Endothelial cell of umbilical vein (primary cell): Measurements from ENCODE around the gene PRR14. TPM values are rescaled to one million over a fixed set of nuclear protein-coding genes. Genes with fewer than 3 reads are reported as not detected.

Experiments
- BruUV-seq: library from RNA; stranded (reverse); fragments of 400-500 nt; replicated peaks from 2 replicates; lab custom pipeline; 2021; lab: Mats Ljungman, UMichigan
- CTCF ChIA-PET: fragments of 300-600, 350-600 bp; sonication (Branson Sonifier 250); formaldehyde crosslinking; loops from one replicate; lab custom pipeline; 2021; ENCODE audit warnings: antibody characterized with exemption, inconsistent platforms; lab: Charles Lee
- POLR2A ChIA-PET: fragments of 300-600, 350-600 bp; sonication (Branson Sonifier 250); formaldehyde crosslinking; loops from one replicate; lab custom pipeline; 2021; ENCODE audit warnings: antibody characterized with exemption, inconsistent platforms; lab: Charles Lee
- DNase-seq: peaks from one replicate; pipeline ENCODE4 v3.0.0-alpha.2; 2011; ENCODE audit warnings: low read depth, low spot score
- FAIRE-seq: peaks from 2 replicates; lab custom pipeline; 2011; peaks lifted over from hg19 to GRCh38; lab: Jason Lieb, UNC
- H2AFZ ChIP-seq: 2 replicates; pipeline ENCODE4 v1.6.0; 2012; ENCODE audit warnings: low read depth, low read length, control low read depth, inconsistent platforms
- H3K27ac ChIP-seq: 2 replicates; pipeline ENCODE4 v1.5.1; 2011; ENCODE audit warnings: low read depth, mild to moderate bottlenecking, control low read depth, low read length, moderate library complexity; ENCODE audit not compliant: insufficient read depth
- H3K27me3 ChIP-seq, 2 experiments: 2 replicates each; pipeline versions ENCODE4 v1.6.0 to v1.6.1; 2011; ENCODE audit warnings: low read length in 2 of 2, mixed read lengths in 1 of 2; ENCODE audit not compliant: control insufficient read depth in 2 of 2, insufficient read depth in 2 of 2
- H3K36me3 ChIP-seq, 2 experiments: 2 replicates in 1 of 2; 3 replicates in 1 of 2; pipeline ENCODE4 v1.5.1; 2011; ENCODE audit warnings: low read length in 2 of 2, mild to moderate bottlenecking in 1 of 2, moderate library complexity in 1 of 2; ENCODE audit not compliant: control insufficient read depth in 2 of 2, insufficient read depth in 2 of 2; ENCODE audit errors: extremely low read depth in 1 of 2
- H3K4me1 ChIP-seq: 3 replicates; pipeline ENCODE4 v1.5.1; 2011; ENCODE audit warnings: mild to moderate bottlenecking, low read length; ENCODE audit not compliant: control insufficient read depth, insufficient read depth; ENCODE audit errors: extremely low read depth
- H3K4me2 ChIP-seq: 2 replicates; pipeline ENCODE4 v1.6.1; 2011; ENCODE audit warnings: low read length, control low read depth, mixed read lengths; ENCODE audit not compliant: insufficient read depth
- H3K4me3 ChIP-seq, 3 experiments: fragments of 200-600 bp in 1 of 3; sonication (generic), shearing (Covaris generic) in 1 of 3; replicated peaks in 1 of 3; 2 replicates each; pipeline ENCODE4 v1.5.1; 2011 to 2016; ENCODE audit warnings: control low read depth in 3 of 3, low read length in 3 of 3, mild to moderate bottlenecking in 2 of 3, inconsistent platforms in 1 of 3, low read depth in 1 of 3, moderate library complexity in 1 of 3; ENCODE audit not compliant: insufficient read depth in 1 of 3
- H3K79me2 ChIP-seq: 2 replicates; pipeline ENCODE4 v1.6.0; 2012; ENCODE audit warnings: low read length, inconsistent platforms; ENCODE audit not compliant: control insufficient read depth, insufficient read depth
- H3K9ac ChIP-seq: replicated peaks from 2 replicates; pipeline ENCODE3; 2011; ENCODE audit warnings: low read length, control low read depth; ENCODE audit not compliant: insufficient read depth; ENCODE audit errors: extremely low read depth
- H3K9me1 ChIP-seq: replicated peaks from 3 replicates; pipeline ENCODE4 v1.6.0; 2011; ENCODE audit warnings: mild to moderate bottlenecking, low read length; ENCODE audit not compliant: control insufficient read depth, insufficient read depth; ENCODE audit errors: extremely low read depth
- H3K9me3 ChIP-seq: replicated peaks from 2 replicates; pipeline ENCODE4 v1.5.1; 2012; ENCODE audit warnings: low read length, inconsistent platforms; ENCODE audit not compliant: control insufficient read depth, insufficient read depth
- H4K20me1 ChIP-seq: replicated peaks from 2 replicates; pipeline ENCODE3; 2011; ENCODE audit warnings: mild to moderate bottlenecking, low read length; ENCODE audit not compliant: control insufficient read depth, insufficient read depth; ENCODE audit errors: extremely low read depth
- CTCF ChIP-seq, 2 donors: IDR thresholded peaks; 1 replicate in 1 of 2; 2 replicates in 1 of 2; pipeline ENCODE4 v1.5.1; 2011; ENCODE audit warnings: low read length in 2 of 2, mild to moderate bottlenecking in 2 of 2, moderate library complexity in 2 of 2, control low read depth in 1 of 2, inconsistent platforms in 1 of 2, low read depth in 1 of 2; ENCODE audit not compliant: insufficient read depth in 1 of 2; ENCODE audit errors: extremely low read depth in 1 of 2
- EZH2 ChIP-seq: IDR thresholded peaks from 2 replicates; pipeline ENCODE4 v1.6.1; 2012; ENCODE audit warnings: borderline replicate concordance, low read depth, mild to moderate bottlenecking, moderate library complexity, low read length, inconsistent platforms; ENCODE audit not compliant: severe bottlenecking
- FOS ChIP-seq: IDR thresholded peaks from 2 replicates; pipeline ENCODE4 v1.6.1; 2011; ENCODE audit warnings: mild to moderate bottlenecking, low read length, moderate library complexity, borderline replicate concordance; ENCODE audit not compliant: insufficient read depth
- GATA2 ChIP-seq: IDR thresholded peaks from 2 replicates; pipeline ENCODE4 v1.7.0; 2011; ENCODE audit warnings: low read depth, mild to moderate bottlenecking, moderate library complexity, mixed read lengths, low read length; ENCODE audit not compliant: insufficient read length, insufficient read depth
- JUN ChIP-seq: IDR thresholded peaks from 2 replicates; pipeline ENCODE4 v1.6.1; 2011; ENCODE audit warnings: borderline replicate concordance, low read depth; ENCODE audit not compliant: insufficient read length, insufficient read depth
- MAX ChIP-seq: IDR thresholded peaks from 2 replicates; pipeline ENCODE4 v1.6.1; 2011; ENCODE audit not compliant: insufficient read depth, insufficient read length
- MYC ChIP-seq: IDR thresholded peaks from one replicate; pipeline ENCODE4 v1.6.1; 2011; ENCODE audit warnings: mild to moderate bottlenecking, low read depth, low read length
- POLR2A ChIP-seq: IDR thresholded peaks from 2 replicates; pipeline ENCODE4 v1.6.1; 2012; ENCODE audit warnings: low read depth, mild to moderate bottlenecking, control low read depth, low read length
- POLR2AphosphoS5 ChIP-seq: IDR thresholded peaks from 2 replicates; pipeline ENCODE4 v1.6.1; 2012; ENCODE audit warnings: low read depth, mild to moderate bottlenecking, control low read depth, low read length, moderate library complexity; ENCODE audit not compliant: insufficient read depth
- dilution Hi-C: fragments of 300-500 bp; cut with MboI; formaldehyde crosslinking; loops from one replicate; pipeline ENCODE4 v1.15.0; 2019; ENCODE audit warnings: low sequenced_read_pairs; ENCODE audit not compliant: extremely low pct_ligation_motif_present
- intact Hi-C: fragments of 100-400 bp; cut with micrococcal nuclease; formaldehyde crosslinking; loops from one replicate; pipeline ENCODE4 v1.10.0; 2022
- polyA plus RNA-seq, 4 experiments: library from polyadenylated mRNA; depleted of rRNA in 3 of 4; stranded (reverse) in 3 of 4; unstranded in 1 of 4; fragments of >200 nt; gene quantifications; 2 replicates each; pipeline versions ENCODE4 v1.2.1 to v1.2.3, GENCODE V29; 2011 to 2012; ENCODE audit warnings: missing spikeins in 1 of 4
- small RNA-seq: library from RNA; depleted of rRNA; stranded (forward); fragments of <200 nt; gene quantifications from one replicate; pipeline ENCODE3, GENCODE V24; 2012; ENCODE audit warnings: low replicate concordance, low read depth; ENCODE audit not compliant: insufficient read depth, insufficient read length
- total RNA-seq: library from RNA; stranded (reverse); gene quantifications from 2 replicates; pipeline ENCODE4 v1.2.3, GENCODE V29; 2021

The PRR14 gene
- total and polyA plus RNA-seq, 2 donors (not counting 3 experiments of a cell fraction or from before 2014, with no cell fraction given): 17.0 to 70.0 TPM

- ChIA-PET POLR2A (no interaction called here), CTCF (no interaction called here)
- no peak overlapping the region for H3K9ac ChIP-seq
- TF ChIP-seq POLR2AphosphoS5 (no peak), FOS (no peak), MAX (no peak), GATA2 (no peak), MYC (no peak), EZH2 (no peak), POLR2A (no peak), JUN (no peak), CTCF (IDR thresholded peaks at IDR 0.05; ENCODE audit: extremely low read depth in 1 of 2, insufficient read depth in 1 of 2, low read depth in 1 of 2, low read length in 2 of 2) (no peak)
- H3K27me3 ChIP-seq: no peaks in the 10 kb centered on the region
- peaks cover 16% of the 10 kb centered on the region for H3K4me1 ChIP-seq
- no peak overlapping the region for H3K27ac ChIP-seq
- no peak overlapping the region for H3K4me2 ChIP-seq
- H3K9me3 ChIP-seq: no peaks in the 10 kb centered on the region
- H3K36me3 ChIP-seq: peaks cover 37 to 53% of the 10 kb centered on the region in 2 experiments
- H3K79me2 ChIP-seq: peaks cover 31% of the 10 kb centered on the region
- H2AFZ ChIP-seq: no peak overlapping the region
- H3K9me1 ChIP-seq: no peaks in the 10 kb centered on the region
- intact Hi-C loops: no loop called here
- DNase-seq (no peak), FAIRE-seq (no peak)
- no peak overlapping the region for H3K4me3 ChIP-seq
- peaks cover 3% of the 10 kb centered on the region for H4K20me1 ChIP-seq
- no TSS peak for BruUV-seq
- dilution Hi-C loops: no loop called here
Observed at GRCh38 chr16:30703971-30704370, 53.2 kb downstream of the PRR14 start.

Small RNA genes lying within 50 kb of the gene (small RNA-seq; reads per million reads assigned to genes)
- gene AC093249.1 (not detected), gene RNU6-1043P (not detected), gene RNU6-416P (not detected)

Other genes starting within 250 kb of the PRR14 start
- 10.3 and 11.7 TPM in 2 replicates for gene ZNF771, start 243.4 kb upstream of the PRR14 start, total RNA-seq
- gene ZNF771, start 243.4 kb upstream of the PRR14 start, polyA plus RNA-seq: 16.8 and 28.8 TPM in 2 replicates
- 65.2 and 68.0 TPM in 2 replicates for gene DCTPP1, start 220.9 kb upstream of the PRR14 start, total RNA-seq
- 82.0 and 88.6 TPM in 2 replicates for gene DCTPP1, start 220.9 kb upstream of the PRR14 start, polyA plus RNA-seq
- 32.0 and 32.8 TPM in 2 replicates for gene SEPHS2, start 205.1 kb upstream of the PRR14 start, total RNA-seq
- gene SEPHS2, start 205.1 kb upstream of the PRR14 start, polyA plus RNA-seq: 19.4 and 22.9 TPM in 2 replicates
- gene ITGAL, start 178.2 kb upstream of the PRR14 start, total RNA-seq: not detected in 2 replicates
- not detected in 2 replicates for gene ITGAL, start 178.2 kb upstream of the PRR14 start, polyA plus RNA-seq
- gene ZNF768, start 124.4 kb upstream of the PRR14 start, total RNA-seq: 24.7 and 25.1 TPM in 2 replicates
- gene ZNF768, start 124.4 kb upstream of the PRR14 start, polyA plus RNA-seq: 24.2 and 35.2 TPM in 2 replicates
- 7.2 and 8.6 TPM in 2 replicates for gene ZNF747, start 116.1 kb upstream of the PRR14 start, total RNA-seq
- gene ZNF747, start 116.1 kb upstream of the PRR14 start, polyA plus RNA-seq: 6.4 and 7.0 TPM in 2 replicates
- 10.7 and 12.1 TPM in 2 replicates for gene ZNF764, start 92.6 kb upstream of the PRR14 start, total RNA-seq
- gene ZNF764, start 92.6 kb upstream of the PRR14 start, polyA plus RNA-seq: 5.0 and 7.9 TPM in 2 replicates
- gene ZNF688, start 79.2 kb upstream of the PRR14 start, total RNA-seq: 10.5 and 10.9 TPM in 2 replicates
- 5.4 and 7.5 TPM in 2 replicates for gene ZNF688, start 79.2 kb upstream of the PRR14 start, polyA plus RNA-seq
- gene ZNF785, start 65.3 kb upstream of the PRR14 start, total RNA-seq: 17.6 and 21.9 TPM in 2 replicates
- 7.8 and 9.7 TPM in 2 replicates for gene ZNF785, start 65.3 kb upstream of the PRR14 start, polyA plus RNA-seq
- 6.8 and 8.4 TPM in 2 replicates for gene ZNF689, start 40.6 kb upstream of the PRR14 start, total RNA-seq
- gene ZNF689, start 40.6 kb upstream of the PRR14 start, polyA plus RNA-seq: 7.5 and 9.2 TPM in 2 replicates
- gene FBRS, start 7.5 kb downstream of the PRR14 start, total RNA-seq: 68.6 and 72.5 TPM in 2 replicates
- gene FBRS, start 7.5 kb downstream of the PRR14 start, polyA plus RNA-seq: 15.5 and 16.3 TPM in 2 replicates
- gene SRCAP, start 48.2 kb downstream of the PRR14 start, total RNA-seq: 67.6 and 77.7 TPM in 2 replicates
- 9.7 and 11.0 TPM in 2 replicates for gene SRCAP, start 48.2 kb downstream of the PRR14 start, polyA plus RNA-seq
- gene PHKG2, start 97.5 kb downstream of the PRR14 start, total RNA-seq: 33.0 and 34.1 TPM in 2 replicates
- 48.8 and 55.4 TPM in 2 replicates for gene PHKG2, start 97.5 kb downstream of the PRR14 start, polyA plus RNA-seq
- gene CFAP119, start 111.1 kb downstream of the PRR14 start, total RNA-seq: 6.5 and 7.2 TPM in 2 replicates
- 9.5 and 13.7 TPM in 2 replicates for gene CFAP119, start 111.1 kb downstream of the PRR14 start, polyA plus RNA-seq
- gene RNF40, start 111.4 kb downstream of the PRR14 start, total RNA-seq: 97.0 and 102 TPM in 2 replicates
- 60.5 and 67.6 TPM in 2 replicates for gene RNF40, start 111.4 kb downstream of the PRR14 start, polyA plus RNA-seq
- 11.2 and 11.7 TPM in 2 replicates for gene ZNF629, start 136.2 kb downstream of the PRR14 start, total RNA-seq
- gene ZNF629, start 136.2 kb downstream of the PRR14 start, polyA plus RNA-seq: 5.2 and 5.6 TPM in 2 replicates
- 38.3 and 39.5 TPM in 2 replicates for gene BCL7C, start 243.1 kb downstream of the PRR14 start, total RNA-seq
- gene BCL7C, start 243.1 kb downstream of the PRR14 start, polyA plus RNA-seq: 30.2 and 33.7 TPM in 2 replicates
- gene CTF1, start 245.7 kb downstream of the PRR14 start, total RNA-seq: 1.4 and 1.5 TPM in 2 replicates
- 4.3 and 4.7 TPM in 2 replicates for gene CTF1, start 245.7 kb downstream of the PRR14 start, polyA plus RNA-seq